Mucosa of descending colon (tissue), 3 donors: Measurements from ENCODE around the gene FURIN. TPM values are rescaled to one million over a fixed set of nuclear protein-coding genes. Genes with fewer than 3 reads are reported as not detected.

ENCODE experiments used
- ATAC-seq: fragments of 200-7000 bp; cut with Tn5 transposase; one replicate; pipeline ENCODE4 v1.9.1; 2020; ENCODE audit warnings: mild to moderate bottlenecking, moderate library complexity
- DNase-seq, 3 donors: peaks; one replicate each; pipeline ENCODE4 v3.0.0-alpha.2; 2020
- H3K36me3 ChIP-seq: fragments of 200-600 bp; one replicate; pipeline ENCODE4 v1.8.0; 2021; ENCODE audit warnings: low read depth, mild to moderate bottlenecking
- H3K4me1 ChIP-seq: fragments of 200-600 bp; one replicate; pipeline ENCODE4 v1.8.0; 2021; ENCODE audit warnings: low read depth, mild to moderate bottlenecking
- H3K4me3 ChIP-seq: fragments of 200-600 bp; one replicate; pipeline ENCODE4 v1.8.0; 2021; ENCODE audit warnings: mild to moderate bottlenecking
- H3K9me3 ChIP-seq: fragments of 200-600 bp; one replicate; pipeline ENCODE4 v1.8.0; 2021; ENCODE audit warnings: mild to moderate bottlenecking
- CTCF ChIP-seq: fragments of 200-600 bp; IDR thresholded peaks from one replicate; pipeline ENCODE4 v1.8.0; 2022; ENCODE audit warnings: antibody characterized with exemption, mild to moderate bottlenecking
- intact Hi-C, 2 donors: fragments of 100-400 bp; cut with DNase I in 1 of 2; cut with micrococcal nuclease in 1 of 2; formaldehyde crosslinking; loops; one replicate each; pipeline versions ENCODE4 v1.11.0 to v1.11.1; 2022; cut with DNase I, micrococcal nuclease
- total RNA-seq, 3 donors: library from RNA; stranded (reverse); fragmentation: NEBNext Ultra II Directional in 2 of 3; extraction: Animal tissue kit (Norgen Biotek cat#: 25700) in 2 of 3; gene quantifications; one replicate each; pipeline versions ENCODE4 v1.2.1 to v1.2.4, GENCODE V29; 2021 to 2023
- donor health status: DM: no; HTN: no; CAD: no; lungs with moderate emphysema.
- donor health status: DM: no; HTN: no; CAD: no.
- donor health status: DM: no; HTN: yes; CAD: no.

The FURIN gene
- total RNA-seq, 3 donors from 2014 or later: 65.9 to 83.4 (median 67.4) TPM

- Histone ChIP-seq H3K9me3 (no peaks in the 10 kb centered on the region), H3K4me1 (peaks cover 7% of the 10 kb centered on the region), H3K36me3 (no peaks in the 10 kb centered on the region), H3K4me3 (no peak overlapping the region)
- DNase-seq: no peak
- no peak for TF ChIP-seq CTCF
- no peak for ATAC-seq
- intact Hi-C loops: no loop called here
These were observed 29.8 kb upstream of the FURIN start for GRCh38 chr15:90838544-90838943.

GRCh38 chr15:90839187-90840071 lies 29.0 kb upstream of the FURIN start:
- intact Hi-C loops: no loop called here
- H3K36me3 ChIP-seq: no peaks in the 10 kb centered on the region
- no peak overlapping the region for H3K4me3 ChIP-seq
- peak; percentile 78 to 80 (median 79) for DNase-seq
- peaks cover 7% of the 10 kb centered on the region for H3K4me1 ChIP-seq
- no peaks in the 10 kb centered on the region for H3K9me3 ChIP-seq
- TF ChIP-seq CTCF: no peak
- peak; percentile 96 for ATAC-seq

- ATAC-seq (no peak), DNase-seq (no peak)
- H3K36me3 ChIP-seq: no peaks in the 10 kb centered on the region
- H3K4me1 ChIP-seq: peaks cover 7% of the 10 kb centered on the region
- H3K9me3 ChIP-seq: no peaks in the 10 kb centered on the region
- TF ChIP-seq CTCF: no peak
- no peak overlapping the region for H3K4me3 ChIP-seq
- intact Hi-C loops: no loop called here
These were observed 28.1 kb upstream of the FURIN start for GRCh38 chr15:90840157-90840855.

- Histone ChIP-seq H3K36me3 (no peaks in the 10 kb centered on the region), H3K4me3 (no peak overlapping the region), H3K4me1 (peaks cover 7% of the 10 kb centered on the region), H3K9me3 (no peaks in the 10 kb centered on the region)
- DNase-seq (no peak), ATAC-seq (no peak)
- intact Hi-C loops: no loop called here
- TF ChIP-seq CTCF: no peak
These were observed 27.4 kb upstream of the FURIN start for GRCh38 chr15:90840954-90841353.

- intact Hi-C loops: no loop called here
- no peak for TF ChIP-seq CTCF
- H3K9me3 ChIP-seq: no peaks in the 10 kb centered on the region
- no peak overlapping the region for H3K4me3 ChIP-seq
- H3K36me3 ChIP-seq: no peaks in the 10 kb centered on the region
- H3K4me1 ChIP-seq: peaks cover under 1% of the 10 kb centered on the region
- DNase-seq: no peak
- ATAC-seq: no peak
These were observed 23.7 kb upstream of the FURIN start for GRCh38 chr15:90844696-90845095.
